Gastrocnemius medialis (tissue), 4 donors: ENCODE results near the gene TFDP2. TPM values are rescaled to one million over a fixed set of nuclear protein-coding genes. Genes with fewer than 3 reads are reported as not detected.
"Not testable (repeated sequence)": the region's sequence is repeated elsewhere in the genome, so short reads cannot be mapped to it uniquely, and the experiment has no call there.

Experiments
- ATAC-seq, 2 donors: fragments of 150-250 bp; one replicate each; pipeline ENCODE4 v1.9.1; 2016
- DNase-seq, 2 donors: peaks; one replicate each; pipeline ENCODE4 v3.0.0-alpha.2; 2019
- H3K27ac ChIP-seq, 4 donors: fragments of 200-600 bp; sonication (generic); 1 replicate in 1 of 4; 2 replicates in 3 of 4; pipeline ENCODE4 v1.5.1; 2016 to 2018; ENCODE audit warnings: mild to moderate bottlenecking in 2 of 4, moderate library complexity in 1 of 4
- H3K27me3 ChIP-seq, 3 donors: fragments of 200-600 bp; sonication (generic) in 2 of 3; 1 replicate in 1 of 3; 2 replicates in 2 of 3; pipeline versions ENCODE4 v1.5.1 to v1.6.0; 2016 to 2019; ENCODE audit warnings: mild to moderate bottlenecking in 1 of 3, moderate library complexity in 1 of 3
- H3K36me3 ChIP-seq, 2 donors: fragments of 200-600 bp; sonication (generic) in 1 of 2; one replicate each; pipeline ENCODE4 v1.5.1; 2017 to 2018
- H3K4me1 ChIP-seq, 2 donors: fragments of 200-600 bp; sonication (generic) in 1 of 2; one replicate each; pipeline ENCODE4 v1.5.1; 2016 to 2017; ENCODE audit warnings: mild to moderate bottlenecking in 2 of 2
- H3K4me3 ChIP-seq, 4 donors: fragments of 200-600 bp; sonication (generic) in 3 of 4; 1 replicate in 1 of 4; 2 replicates in 3 of 4; pipeline ENCODE4 v1.5.1; 2016 to 2019; ENCODE audit warnings: mild to moderate bottlenecking in 2 of 4
- H3K9me3 ChIP-seq, 3 donors: fragments of 200-600 bp; sonication (generic) in 2 of 3; 1 replicate in 1 of 3; 2 replicates in 2 of 3; pipeline ENCODE4 v1.5.1; 2016 to 2019
- CTCF ChIP-seq, 5 experiments: fragments of 450-650 bp in 3 of 5; fragments of 200-600 bp in 2 of 5; sonication (generic) in 2 of 5; IDR thresholded peaks in 4 of 5; conservative IDR thresholded peaks in 1 of 5; 1 replicate in 4 of 5; 2 replicates in 1 of 5; pipeline ENCODE4 v1.5.1; 2016 to 2019; ENCODE audit warnings: antibody characterized with exemption in 5 of 5, mild to moderate bottlenecking in 3 of 5, moderate library complexity in 3 of 5
- POLR2A ChIP-seq, 2 donors: fragments of 450-650 bp; IDR thresholded peaks; one replicate each; pipeline ENCODE4 v1.6.1; 2017; ENCODE audit warnings: antibody characterized with exemption in 2 of 2, mild to moderate bottlenecking in 2 of 2, moderate library complexity in 2 of 2
- in situ Hi-C, 4 donors: fragments of 200-750 bp; cut with MboI; loops; one replicate each; pipeline versions ENCODE4 v1.15.0 to v1.8.0; 2017; ENCODE audit warnings: low sequenced_read_pairs in 4 of 4
- intact Hi-C: fragments of 100-400 bp; cut with DNase I; formaldehyde crosslinking; loops from one replicate; pipeline ENCODE4 v1.15.1; 2023; ENCODE audit warnings: low total_unique reads
- total RNA-seq, 4 donors: library from RNA; depleted of rRNA; stranded (reverse); fragments of >200 nt; gene quantifications; one replicate each; pipeline versions ENCODE4 v1.1.0 to v1.2.3, GENCODE V29; 2016

The TFDP2 gene
- total RNA-seq, 4 donors from 2014 or later: 43.0 to 125 (median 52.4) TPM

- in situ Hi-C loops: no loop called here
- H3K4me3 ChIP-seq: no peak overlapping the region
- TF ChIP-seq POLR2A (IDR thresholded peaks at IDR 0.05) (no peak), CTCF (IDR thresholded peaks at IDR 0.05 in 4 of 5, conservative IDR thresholded peaks at IDR 0.05 in 1 of 5) (no peak)
- DNase-seq (no peak), ATAC-seq (no peak)
- no peaks in the 10 kb centered on the region for H3K27me3 ChIP-seq
- no peaks in the 10 kb centered on the region for H3K36me3 ChIP-seq
- H3K27ac ChIP-seq: no peak overlapping the region
- H3K4me1 ChIP-seq: no peaks in the 10 kb centered on the region
- H3K9me3 ChIP-seq: no peaks in the 10 kb centered on the region
- intact Hi-C loops: no loop called here
Observed at GRCh38 chr3:142095841-142096240, 53.5 kb downstream of the TFDP2 start.

- DNase-seq, in situ Hi-C loops, H3K4me1 ChIP-seq: not testable (repeated sequence)
Observed at GRCh38 chr3:142088925-142089324, 60.4 kb downstream of the TFDP2 start.

DNA sequence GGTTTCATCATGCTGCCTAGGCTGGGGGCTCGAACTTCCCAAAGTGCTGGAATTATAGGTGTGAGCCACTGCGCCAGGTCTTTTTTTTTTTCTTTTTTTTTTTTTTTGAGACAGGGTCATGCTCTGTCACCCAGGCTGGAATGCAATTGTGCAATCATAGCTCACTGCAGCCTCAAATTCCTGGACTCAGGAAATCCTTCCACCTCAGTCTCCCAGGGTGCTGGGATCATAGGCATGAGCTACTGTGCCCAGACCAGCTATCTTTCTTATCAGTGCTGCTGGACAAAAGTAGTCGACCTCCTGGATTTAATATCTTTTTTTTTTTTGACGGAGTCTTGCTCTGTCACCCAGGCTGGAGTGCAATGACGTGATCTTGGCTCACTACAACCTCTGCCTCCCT is 60.8 kb downstream of the TFDP2 start:
- DNase-seq: no peak
- TF ChIP-seq CTCF (IDR thresholded peaks at IDR 0.05 in 4 of 5, conservative IDR thresholded peaks at IDR 0.05 in 1 of 5) (no peak), POLR2A (IDR thresholded peaks at IDR 0.05) (no peak)
- Histone ChIP-seq H3K9me3 (no peaks in the 10 kb centered on the region), H3K36me3 (no peaks in the 10 kb centered on the region), H3K27ac (no peak overlapping the region), H3K4me3 (no peak overlapping the region), H3K4me1 (no peaks in the 10 kb centered on the region), H3K27me3 (no peaks in the 10 kb centered on the region)
- no peak for ATAC-seq
- in situ Hi-C loops: no loop called here
- intact Hi-C loops: no loop called here

More at GRCh38 chr3:142088925-142089324, 60.4 kb downstream of the TFDP2 start:
- H3K36me3 ChIP-seq, intact Hi-C loops, H3K27me3 ChIP-seq, H3K9me3 ChIP-seq, H3K27ac ChIP-seq, ATAC-seq, H3K4me3 ChIP-seq: not testable (repeated sequence)

DNA sequence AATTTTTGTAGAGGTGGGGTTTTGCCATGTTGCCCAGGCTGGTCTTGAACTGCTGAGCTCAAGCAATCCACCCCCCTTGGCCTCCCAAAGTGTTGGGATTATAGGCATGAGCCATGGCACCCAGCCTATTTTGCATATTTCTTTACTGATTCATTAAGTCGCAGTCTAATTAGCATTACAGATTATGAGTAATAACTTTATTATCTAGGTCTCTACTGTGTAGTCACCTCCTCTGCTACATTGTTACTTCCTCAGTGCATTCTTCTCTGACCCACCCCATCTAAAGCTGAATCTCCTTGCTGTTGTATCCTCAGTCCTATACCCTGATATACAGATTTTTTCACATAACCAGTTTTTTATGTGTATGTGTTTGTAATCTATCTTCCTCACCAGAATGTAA is 61.7 kb downstream of the TFDP2 start:
- Histone ChIP-seq H3K27me3 (no peaks in the 10 kb centered on the region), H3K36me3 (no peaks in the 10 kb centered on the region), H3K27ac (no peak overlapping the region), H3K9me3 (no peaks in the 10 kb centered on the region), H3K4me1 (no peaks in the 10 kb centered on the region), H3K4me3 (no peak overlapping the region)
- ATAC-seq (no peak), DNase-seq (no peak)
- TF ChIP-seq POLR2A (IDR thresholded peaks at IDR 0.05) (no peak), CTCF (IDR thresholded peaks at IDR 0.05 in 4 of 5, conservative IDR thresholded peaks at IDR 0.05 in 1 of 5) (no peak)
- intact Hi-C loops: no loop called here
- in situ Hi-C loops: no loop called here

DNA sequence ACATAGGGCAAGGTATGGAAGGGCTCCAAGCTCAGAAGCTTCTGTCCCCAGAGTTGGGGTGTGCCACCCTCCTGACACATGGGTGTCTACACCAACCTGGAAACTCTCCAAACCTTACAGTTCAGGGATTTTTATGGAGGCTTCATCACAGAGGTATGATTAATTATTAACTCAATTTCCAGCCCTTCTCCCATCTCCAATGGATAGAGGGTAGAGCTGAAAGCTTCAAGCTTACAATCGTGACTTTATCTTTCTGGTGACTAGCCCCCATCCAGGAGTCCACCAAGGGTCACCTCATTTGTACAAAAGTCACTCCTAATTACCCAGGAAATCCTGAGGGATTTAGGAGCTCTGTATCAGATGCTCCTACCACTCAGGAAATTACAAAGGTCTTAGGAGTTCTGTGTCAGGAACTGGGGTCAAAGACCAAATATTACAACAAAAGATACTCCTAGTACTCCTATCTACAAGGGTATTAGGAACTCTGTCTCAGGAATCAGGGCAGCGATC is 62.7 kb downstream of the TFDP2 start:
- no peak for DNase-seq
- no peaks in the 10 kb centered on the region for H3K36me3 ChIP-seq
- H3K27me3 ChIP-seq: no peaks in the 10 kb centered on the region
- no peak overlapping the region for H3K27ac ChIP-seq
- H3K4me3 ChIP-seq: no peak overlapping the region
- intact Hi-C loops: no loop called here
- no peaks in the 10 kb centered on the region for H3K9me3 ChIP-seq
- no peaks in the 10 kb centered on the region for H3K4me1 ChIP-seq
- TF ChIP-seq CTCF (IDR thresholded peaks at IDR 0.05 in 4 of 5, conservative IDR thresholded peaks at IDR 0.05 in 1 of 5) (no peak), POLR2A (IDR thresholded peaks at IDR 0.05) (no peak)
- no peak for ATAC-seq
- in situ Hi-C loops: no loop called here
